MM.1S (cell line): ENCODE measurements around the gene NUP133.

Experiments
- DNase-seq: peaks from one replicate; pipeline ENCODE4 v3.0.0-alpha.2; 2015
- H2AFZ ChIP-seq: fragments of 300-600 bp; sonication (generic); 2 replicates; pipeline ENCODE4 v1.6.0; 2016; ENCODE audit warnings: antibody characterized with exemption, low read length
- H3F3A ChIP-seq: fragments of 300-600 bp; sonication (generic); 2 replicates; pipeline ENCODE4 v1.6.1; 2016; ENCODE audit warnings: mild to moderate bottlenecking, antibody characterized with exemption, low read length, moderate library complexity, mixed read lengths; ENCODE audit not compliant: insufficient read depth
- H3K27ac ChIP-seq: fragments of 300-600 bp; sonication (generic); 2 replicates; pipeline ENCODE4 v1.5.1; 2016; ENCODE audit warnings: mild to moderate bottlenecking, low read length
- H3K27me3 ChIP-seq: fragments of 300-600 bp; sonication (generic); replicated peaks from 2 replicates; pipeline ENCODE4 v1.6.0; 2016; ENCODE audit warnings: low read length; ENCODE audit not compliant: insufficient read depth
- H3K36me3 ChIP-seq: fragments of 300-600 bp; sonication (generic); replicated peaks from 2 replicates; pipeline ENCODE4 v1.6.1; 2016; ENCODE audit warnings: mild to moderate bottlenecking, low read length, mixed read lengths; ENCODE audit not compliant: insufficient read depth
- H3K4me1 ChIP-seq: fragments of 300-600 bp; sonication (generic); 2 replicates; pipeline ENCODE4 v1.6.1; 2016; ENCODE audit warnings: low read length, mixed read lengths
- H3K4me2 ChIP-seq: fragments of 300-600 bp; sonication (generic); 2 replicates; pipeline ENCODE4 v1.6.0; 2016; ENCODE audit warnings: low read depth, low read length
- H3K4me3 ChIP-seq: fragments of 300-600 bp; sonication (generic); 2 replicates; pipeline ENCODE4 v1.5.1; 2016; ENCODE audit warnings: low read length, mixed read lengths
- H3K79me2 ChIP-seq: fragments of 300-600 bp; sonication (generic); 2 replicates; pipeline ENCODE4 v1.6.1; 2016; ENCODE audit warnings: mixed run types, low read length, mixed read lengths
- H3K9ac ChIP-seq: fragments of 300-600 bp; sonication (generic); 2 replicates; pipeline ENCODE4 v1.6.1; 2016; ENCODE audit warnings: low read length, mixed read lengths
- H3K9me2 ChIP-seq: fragments of 300-600 bp; sonication (generic); replicated peaks from 2 replicates; pipeline ENCODE4 v1.6.1; 2016; ENCODE audit warnings: mild to moderate bottlenecking, low read length, mixed read lengths; ENCODE audit not compliant: insufficient read depth
- H3K9me3 ChIP-seq: fragments of 300-600 bp; sonication (generic); replicated peaks from 2 replicates; pipeline ENCODE4 v1.6.1; 2016; ENCODE audit warnings: mild to moderate bottlenecking, low read length, mixed read lengths; ENCODE audit not compliant: insufficient read depth
- H4K20me1 ChIP-seq: fragments of 300-600 bp; sonication (generic); 2 replicates; pipeline ENCODE4 v1.6.1; 2016; ENCODE audit warnings: mild to moderate bottlenecking, low read length, moderate library complexity, mixed read lengths; ENCODE audit not compliant: insufficient read depth
- CTCF ChIP-seq: fragments of 300-600 bp; sonication (generic); IDR thresholded peaks from 2 replicates; pipeline ENCODE4 v1.5.1; 2016; ENCODE audit warnings: antibody characterized with exemption, low read length, mixed read lengths
- EZH2 ChIP-seq: fragments of 300-600 bp; sonication (generic); optimal IDR thresholded peaks from 2 replicates; pipeline ENCODE3; 2017; ENCODE audit warnings: low read depth, mild to moderate bottlenecking, antibody characterized with exemption, low read length, mixed read lengths
- EZH2phosphoT487 ChIP-seq: fragments of 300-600 bp; sonication (generic); IDR thresholded peaks from 2 replicates; pipeline ENCODE4 v1.6.1; 2018; ENCODE audit warnings: antibody characterized with exemption, low read length

Gene NUP133

GRCh38 chr1:229485318-229485717 lies 22.8 kb downstream of the NUP133 start:
- H3K9me2 ChIP-seq = no peaks in the 10 kb centered on the region
- H3K4me2 ChIP-seq = no peak overlapping the region
- TF ChIP-seq EZH2 (no peak), CTCF (no peak), EZH2phosphoT487 (no peak)
- no peak overlapping the region for H2AFZ ChIP-seq
- H3K4me1 ChIP-seq = no peaks in the 10 kb centered on the region
- H3K79me2 ChIP-seq = no peaks in the 10 kb centered on the region
- H4K20me1 ChIP-seq = no peaks in the 10 kb centered on the region
- H3K27me3 ChIP-seq = no peaks in the 10 kb centered on the region
- no peaks in the 10 kb centered on the region for H3F3A ChIP-seq
- H3K36me3 ChIP-seq = peaks cover 13% of the 10 kb centered on the region
- H3K4me3 ChIP-seq = no peak overlapping the region
- H3K27ac ChIP-seq = no peak overlapping the region
- DNase-seq = no peak
- no peaks in the 10 kb centered on the region for H3K9me3 ChIP-seq
- no peak overlapping the region for H3K9ac ChIP-seq

- no peaks in the 10 kb centered on the region for H4K20me1 ChIP-seq
- no peak overlapping the region for H3K4me3 ChIP-seq
- H3K9ac ChIP-seq = no peak overlapping the region
- peaks cover 10% of the 10 kb centered on the region for H3K4me1 ChIP-seq
- H2AFZ ChIP-seq = no peak overlapping the region
- TF ChIP-seq CTCF (no peak), EZH2phosphoT487 (no peak), EZH2 (no peak)
- peaks cover 3% of the 10 kb centered on the region; the same call in 1 of the 2 replicates for H3K36me3 ChIP-seq
- H3K27me3 ChIP-seq = no peaks in the 10 kb centered on the region
- H3F3A ChIP-seq = 0 out of 2 replicates have a peak, but pooled peaks cover 4% of the 10 kb centered on the region
- no peaks in the 10 kb centered on the region for H3K79me2 ChIP-seq
- H3K9me2 ChIP-seq = no peaks in the 10 kb centered on the region
- H3K27ac ChIP-seq = no peak overlapping the region
- H3K9me3 ChIP-seq = no peaks in the 10 kb centered on the region
- DNase-seq = no peak
- H3K4me2 ChIP-seq = no peak overlapping the region
These were observed 25.6 kb downstream of the NUP133 start for GRCh38 chr1:229482511-229482910.

- no peaks in the 10 kb centered on the region; the same call in 1 of the 2 replicates for H3K36me3 ChIP-seq
- H3K9me3 ChIP-seq = no peaks in the 10 kb centered on the region
- 0 out of 2 replicates have a peak, but pooled peaks cover 4% of the 10 kb centered on the region for H3F3A ChIP-seq
- H3K4me2 ChIP-seq = no peak overlapping the region
- no peak overlapping the region for H3K27ac ChIP-seq
- peaks cover 10% of the 10 kb centered on the region for H3K4me1 ChIP-seq
- H4K20me1 ChIP-seq = no peaks in the 10 kb centered on the region
- no peak for DNase-seq
- no peak overlapping the region for H3K9ac ChIP-seq
- TF ChIP-seq CTCF (no peak), EZH2phosphoT487 (no peak), EZH2 (no peak)
- H2AFZ ChIP-seq = no peak overlapping the region
- H3K27me3 ChIP-seq = no peaks in the 10 kb centered on the region
- no peak overlapping the region for H3K4me3 ChIP-seq
- no peaks in the 10 kb centered on the region for H3K79me2 ChIP-seq
- H3K9me2 ChIP-seq = no peaks in the 10 kb centered on the region
These were observed 27.6 kb downstream of the NUP133 start for GRCh38 chr1:229480495-229480894.
